Measurements from ENCODE around the gene DOCK4. TPM values are rescaled to one million over a fixed set of nuclear protein-coding genes. Genes with fewer than 3 reads are reported as not detected.

Gene DOCK4
- total RNA-seq, 1 donor from 2014 or later, result 32.2 TPM

DNA sequence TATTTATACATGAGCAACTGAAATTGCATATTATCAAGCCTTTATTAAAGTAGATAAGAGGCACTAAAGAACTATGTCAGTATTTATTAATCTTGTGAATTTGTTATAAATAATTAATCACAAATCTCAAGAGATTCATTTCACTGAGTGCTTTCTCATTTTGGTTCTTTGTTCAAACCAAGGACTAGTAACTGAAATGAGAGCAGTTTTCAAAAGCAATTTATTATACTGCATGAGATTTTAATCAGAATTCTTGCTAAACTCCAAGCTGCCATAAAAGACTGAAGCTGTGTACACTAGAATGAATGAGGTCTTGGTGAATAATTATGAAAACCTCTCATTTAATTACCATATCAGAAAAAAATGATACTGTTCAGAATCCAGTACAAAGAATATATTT, 419.1 kb downstream of the DOCK4 start:
- Histone ChIP-seq H3K79me2 (ENCODE audit: insufficient read depth, low read length) (no peaks in the 10 kb centered on the region), H3K4me1 (ENCODE audit: insufficient read depth, low read length) (no peaks in the 10 kb centered on the region), H3K9me3 (ENCODE audit: insufficient read depth, low read depth, low read length) (no peaks in the 10 kb centered on the region), H3K36me3 (ENCODE audit: insufficient read depth, low read length) (no peaks in the 10 kb centered on the region), H2AFZ (ENCODE audit: low read depth, low read length) (no peak overlapping the region), H3K27ac (ENCODE audit: low read depth, low read length) (no peak overlapping the region), H3K27me3 (ENCODE audit: insufficient read depth, low read length) (no peaks in the 10 kb centered on the region), H3K4me2 (ENCODE audit: low read length) (no peak overlapping the region), H3K9ac (ENCODE audit: low read length) (no peak overlapping the region), H4K20me1 (ENCODE audit: insufficient read depth, low read length) (no peaks in the 10 kb centered on the region), H3K4me3 (ENCODE audit: insufficient read depth, low read depth, low read length) (no peak overlapping the region)
- no peak overlapping the region for H3K4me3 Mint-ChIP-seq (ENCODE audit: unreplicated experiment)
- FAIRE-seq (no peak), DNase-seq (ENCODE audit: low read depth) (no peak)
- H3K27me3 Mint-ChIP-seq (ENCODE audit: low read depth, unreplicated experiment), result no peaks in the 10 kb centered on the region
- H3K9me3 Mint-ChIP-seq (ENCODE audit: unreplicated experiment), result no peaks in the 10 kb centered on the region
- TF ChIP-seq, protein P1, sequence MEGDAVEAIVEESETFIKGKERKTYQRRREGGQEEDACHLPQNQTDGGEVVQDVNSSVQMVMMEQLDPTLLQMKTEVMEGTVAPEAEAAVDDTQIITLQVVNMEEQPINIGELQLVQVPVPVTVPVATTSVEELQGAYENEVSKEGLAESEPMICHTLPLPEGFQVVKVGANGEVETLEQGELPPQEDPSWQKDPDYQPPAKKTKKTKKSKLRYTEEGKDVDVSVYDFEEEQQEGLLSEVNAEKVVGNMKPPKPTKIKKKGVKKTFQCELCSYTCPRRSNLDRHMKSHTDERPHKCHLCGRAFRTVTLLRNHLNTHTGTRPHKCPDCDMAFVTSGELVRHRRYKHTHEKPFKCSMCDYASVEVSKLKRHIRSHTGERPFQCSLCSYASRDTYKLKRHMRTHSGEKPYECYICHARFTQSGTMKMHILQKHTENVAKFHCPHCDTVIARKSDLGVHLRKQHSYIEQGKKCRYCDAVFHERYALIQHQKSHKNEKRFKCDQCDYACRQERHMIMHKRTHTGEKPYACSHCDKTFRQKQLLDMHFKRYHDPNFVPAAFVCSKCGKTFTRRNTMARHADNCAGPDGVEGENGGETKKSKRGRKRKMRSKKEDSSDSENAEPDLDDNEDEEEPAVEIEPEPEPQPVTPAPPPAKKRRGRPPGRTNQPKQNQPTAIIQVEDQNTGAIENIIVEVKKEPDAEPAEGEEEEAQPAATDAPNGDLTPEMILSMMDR (IDR thresholded peaks at IDR 0.05; ENCODE audit: insufficient read depth, low read depth, low read length), result no peak
- no peak for TF ChIP-seq EZH2 (IDR thresholded peaks at IDR 0.05; ENCODE audit: insufficient read depth, low read length)
- peaks cover 11% of the 10 kb centered on the region for H3K36me3 Mint-ChIP-seq (ENCODE audit: low read depth, unreplicated experiment)
- no peak overlapping the region for H3K27ac Mint-ChIP-seq (ENCODE audit: unreplicated experiment)
- H3K4me1 Mint-ChIP-seq (ENCODE audit: low read depth, unreplicated experiment), result peaks cover 3% of the 10 kb centered on the region

DNA sequence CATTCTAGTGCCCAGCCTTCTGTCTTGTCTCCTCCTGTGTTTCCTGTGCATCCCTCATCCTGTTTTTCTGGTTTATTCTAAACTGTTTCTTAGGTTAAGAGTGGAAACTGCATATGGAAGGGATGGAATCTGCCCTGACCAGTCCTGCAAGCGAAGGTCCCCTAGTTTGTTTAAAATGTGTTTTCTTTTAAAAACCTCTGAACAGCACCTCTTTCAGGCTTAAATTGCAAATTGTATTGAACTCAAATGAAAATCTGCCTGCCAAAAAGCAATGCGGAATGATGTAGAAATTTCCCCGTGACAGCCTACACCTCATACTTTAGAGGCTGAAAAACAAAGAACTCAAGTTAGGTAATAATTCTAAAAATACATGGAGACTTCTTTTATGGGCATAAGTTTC, 421.1 kb downstream of the DOCK4 start:
- H3K4me2 ChIP-seq (ENCODE audit: low read length), result no peak overlapping the region
- no peaks in the 10 kb centered on the region for H3K27me3 ChIP-seq (ENCODE audit: insufficient read depth, low read length)
- Mint-ChIP-seq H3K27ac (ENCODE audit: unreplicated experiment) (no peak overlapping the region), H3K4me3 (ENCODE audit: unreplicated experiment) (no peak overlapping the region), H3K27me3 (ENCODE audit: low read depth, unreplicated experiment) (no peaks in the 10 kb centered on the region), H3K4me1 (ENCODE audit: low read depth, unreplicated experiment) (peaks cover 3% of the 10 kb centered on the region), H3K9me3 (ENCODE audit: unreplicated experiment) (no peaks in the 10 kb centered on the region), H3K36me3 (ENCODE audit: low read depth, unreplicated experiment) (peaks cover 15% of the 10 kb centered on the region)
- no peaks in the 10 kb centered on the region for H3K36me3 ChIP-seq (ENCODE audit: insufficient read depth, low read length)
- no peak for FAIRE-seq
- H2AFZ ChIP-seq (ENCODE audit: low read depth, low read length), result no peak overlapping the region
- no peak overlapping the region for H3K27ac ChIP-seq (ENCODE audit: low read depth, low read length)
- no peak overlapping the region for H3K4me3 ChIP-seq (ENCODE audit: insufficient read depth, low read depth, low read length)
- TF ChIP-seq, protein P1 (IDR thresholded peaks at IDR 0.05; ENCODE audit: insufficient read depth, low read depth, low read length), result no peak
- TF ChIP-seq EZH2 (IDR thresholded peaks at IDR 0.05; ENCODE audit: insufficient read depth, low read length), result no peak
- no peaks in the 10 kb centered on the region for H4K20me1 ChIP-seq (ENCODE audit: insufficient read depth, low read length)
- no peaks in the 10 kb centered on the region for H3K9me3 ChIP-seq (ENCODE audit: insufficient read depth, low read depth, low read length)
- no peaks in the 10 kb centered on the region for H3K79me2 ChIP-seq (ENCODE audit: insufficient read depth, low read length)
- DNase-seq (ENCODE audit: low read depth), result no peak
- H3K4me1 ChIP-seq (ENCODE audit: insufficient read depth, low read length), result no peaks in the 10 kb centered on the region
- H3K9ac ChIP-seq (ENCODE audit: low read length), result no peak overlapping the region

DNA sequence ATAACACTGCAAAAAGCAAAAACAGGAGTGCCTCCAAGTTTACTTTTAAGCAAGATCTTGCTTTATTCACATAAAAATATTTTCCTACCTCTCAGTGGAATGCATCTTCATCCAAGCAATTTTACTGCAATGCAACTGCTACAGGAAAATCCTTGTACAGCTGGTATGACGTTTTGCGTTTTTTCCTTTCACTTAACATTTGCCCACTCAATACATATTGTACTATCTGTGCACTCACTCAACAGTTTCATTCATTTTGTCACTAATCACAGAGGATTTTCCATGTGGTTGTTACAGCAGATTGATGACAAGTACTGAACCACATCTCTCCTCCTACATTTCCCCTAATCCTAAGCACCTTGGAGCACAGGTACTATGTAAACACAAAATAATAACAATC, 421.9 kb downstream of the DOCK4 start:
- Histone ChIP-seq H3K27ac (ENCODE audit: low read depth, low read length) (no peak overlapping the region), H3K36me3 (ENCODE audit: insufficient read depth, low read length) (no peaks in the 10 kb centered on the region), H3K4me2 (ENCODE audit: low read length) (no peak overlapping the region), H3K4me3 (ENCODE audit: insufficient read depth, low read depth, low read length) (no peak overlapping the region), H2AFZ (ENCODE audit: low read depth, low read length) (no peak overlapping the region), H4K20me1 (ENCODE audit: insufficient read depth, low read length) (no peaks in the 10 kb centered on the region), H3K9ac (ENCODE audit: low read length) (no peak overlapping the region), H3K27me3 (ENCODE audit: insufficient read depth, low read length) (no peaks in the 10 kb centered on the region), H3K9me3 (ENCODE audit: insufficient read depth, low read depth, low read length) (no peaks in the 10 kb centered on the region), H3K79me2 (ENCODE audit: insufficient read depth, low read length) (no peaks in the 10 kb centered on the region), H3K4me1 (ENCODE audit: insufficient read depth, low read length) (no peaks in the 10 kb centered on the region)
- H3K36me3 Mint-ChIP-seq (ENCODE audit: low read depth, unreplicated experiment), result peaks cover 20% of the 10 kb centered on the region
- H3K4me3 Mint-ChIP-seq (ENCODE audit: unreplicated experiment), result no peak overlapping the region
- H3K27ac Mint-ChIP-seq (ENCODE audit: unreplicated experiment), result no peak overlapping the region
- TF ChIP-seq EZH2 (IDR thresholded peaks at IDR 0.05; ENCODE audit: insufficient read depth, low read length), result no peak
- TF ChIP-seq, protein P1 (IDR thresholded peaks at IDR 0.05; ENCODE audit: insufficient read depth, low read depth, low read length), result no peak
- FAIRE-seq, result no peak
- DNase-seq (ENCODE audit: low read depth), result no peak
- H3K9me3 Mint-ChIP-seq (ENCODE audit: unreplicated experiment), result no peaks in the 10 kb centered on the region
- no peaks in the 10 kb centered on the region for H3K4me1 Mint-ChIP-seq (ENCODE audit: low read depth, unreplicated experiment)
- H3K27me3 Mint-ChIP-seq (ENCODE audit: low read depth, unreplicated experiment), result no peaks in the 10 kb centered on the region
